CD8-positive, alpha-beta memory T cell (primary cell): ENCODE results near the gene VDAC2. TPM values are rescaled to one million over a fixed set of nuclear protein-coding genes. Genes with fewer than 3 reads are reported as not detected.

Source experiments
- CTCF ChIA-PET: fragments of 350-600 bp; sonication (Branson Sonifier 250); formaldehyde crosslinking; loops from one replicate; lab custom pipeline; 2021; ENCODE audit warnings: antibody characterized with exemption; lab: Charles Lee
- POLR2A ChIA-PET: fragments of 350-600 bp; sonication (Branson Sonifier 250); formaldehyde crosslinking; loops from one replicate; lab custom pipeline; 2021; ENCODE audit warnings: antibody characterized with exemption; lab: Charles Lee
- DNase-seq, 5 donors: peaks; one replicate each; pipeline versions ENCODE4 v3.0.0 to v3.0.0-alpha.2; 2020 to 2022; ENCODE audit warnings: mixed read lengths in 1 of 5
- H3K27ac ChIP-seq: one replicate; pipeline ENCODE4 v1.7.0; 2013; ENCODE audit warnings: low read depth, mild to moderate bottlenecking, low read length, moderate library complexity
- H3K27me3 ChIP-seq: 2 replicates; pipeline ENCODE4 v1.7.0; 2013; ENCODE audit warnings: low read length, mild to moderate bottlenecking; ENCODE audit not compliant: insufficient read depth, poor library complexity, severe bottlenecking
- H3K36me3 ChIP-seq: 2 replicates; pipeline ENCODE4 v1.7.0; 2013; ENCODE audit warnings: mild to moderate bottlenecking, low read length, moderate library complexity; ENCODE audit not compliant: insufficient read depth
- H3K4me1 ChIP-seq: 2 replicates; pipeline ENCODE4 v1.7.0; 2013; ENCODE audit warnings: mild to moderate bottlenecking, low read length, moderate library complexity; ENCODE audit not compliant: insufficient read depth
- H3K4me3 ChIP-seq: 2 replicates; pipeline ENCODE4 v1.7.0; 2013; ENCODE audit warnings: mild to moderate bottlenecking, low read length
- H3K9me3 ChIP-seq: 2 replicates; pipeline ENCODE4 v1.7.0; 2013; ENCODE audit warnings: mild to moderate bottlenecking, low read length
- H3K27ac Mint-ChIP-seq, 8 donors: one replicate each; pipeline ENCODE4 v1.8.0; 2020 to 2021; ENCODE audit warnings: mixed read lengths in 8 of 8, mild to moderate bottlenecking in 6 of 8, inconsistent platforms in 3 of 8, moderate library complexity in 3 of 8
- H3K27me3 Mint-ChIP-seq, 2 donors: one replicate each; pipeline ENCODE4 v1.8.0; 2020 to 2021; ENCODE audit warnings: mixed read lengths in 2 of 2, mild to moderate bottlenecking in 1 of 2, moderate library complexity in 1 of 2
- H3K36me3 Mint-ChIP-seq, 3 donors: one replicate each; pipeline ENCODE4 v1.8.0; 2020 to 2021; ENCODE audit warnings: mixed read lengths in 3 of 3, inconsistent platforms in 1 of 3, mild to moderate bottlenecking in 1 of 3
- H3K4me1 Mint-ChIP-seq, 3 donors: one replicate each; pipeline ENCODE4 v1.8.0; 2020 to 2021; ENCODE audit warnings: mixed read lengths in 3 of 3, inconsistent platforms in 1 of 3, mild to moderate bottlenecking in 1 of 3
- H3K4me3 Mint-ChIP-seq, 7 donors: one replicate each; pipeline ENCODE4 v1.8.0; 2020 to 2021; ENCODE audit warnings: mixed read lengths in 7 of 7, mild to moderate bottlenecking in 6 of 7, moderate library complexity in 4 of 7, inconsistent platforms in 2 of 7
- H3K9me3 Mint-ChIP-seq, 5 donors: one replicate each; pipeline ENCODE4 v1.8.0; 2020 to 2022; ENCODE audit warnings: mixed read lengths in 5 of 5, mild to moderate bottlenecking in 3 of 5, moderate library complexity in 2 of 5, inconsistent platforms in 1 of 5
- polyA plus RNA-seq: library from polyadenylated mRNA; unstranded; fragments of 300-500 nt; fragmentation: Illumina TruSeq; gene quantifications from one replicate; pipeline ENCODE4 v1.2.3, GENCODE V29; 2021
- total RNA-seq, 2 experiments: library from RNA; stranded (reverse); gene quantifications; one replicate each; pipeline ENCODE4 v1.2.3, GENCODE V29; 2021

The VDAC2 gene
- total and polyA plus RNA-seq, 3 experiments from 2014 or later = 149 to 261 (median 247) TPM

- H3K4me3 Mint-ChIP-seq = peak overlapping the region; percentile 74 to 90 (median 79)
- peaks cover 0 to 16% (median 0%) of the 10 kb centered on the region in 3 donors for H3K36me3 Mint-ChIP-seq
- H3K4me3 ChIP-seq = no peak overlapping the region
- H3K27ac Mint-ChIP-seq = peak overlapping the region; percentile 85 to 99 (median 90)
- ChIA-PET CTCF (interaction anchor here (0.7 to 15.6 kb wide), 16 partner anchors 9 to 993 kb away, joined by 3 to 304 read pairs (median 6); partner anchors contain the start of gene VDAC2), POLR2A (interaction anchor here (0.6 to 7.1 kb wide), 3 partner anchors 23 to 991 kb away, joined by 3 to 56 read pairs (median 4); partner anchors contain the start of gene VDAC2)
- H3K4me1 Mint-ChIP-seq = peaks cover 6 to 20% (median 7%) of the 10 kb centered on the region in 3 donors
- no peak overlapping the region for H3K27ac ChIP-seq
- no peaks in the 10 kb centered on the region for H3K9me3 Mint-ChIP-seq
- no peaks in the 10 kb centered on the region for H3K9me3 ChIP-seq
- peaks cover 14% of the 10 kb centered on the region for H3K4me1 ChIP-seq
- DNase-seq = no peak
- peaks cover 11% of the 10 kb centered on the region for H3K36me3 ChIP-seq
- no peaks in the 10 kb centered on the region for H3K27me3 Mint-ChIP-seq
- H3K27me3 ChIP-seq = no peaks in the 10 kb centered on the region
Measured at GRCh38 chr10:75236178-75236825, 25.7 kb downstream of the VDAC2 start.

- Histone ChIP-seq H3K4me1 (peaks cover 11% of the 10 kb centered on the region), H3K4me3 (no peak overlapping the region), H3K36me3 (no peaks in the 10 kb centered on the region), H3K27ac (no peak overlapping the region), H3K9me3 (no peaks in the 10 kb centered on the region), H3K27me3 (no peaks in the 10 kb centered on the region)
- POLR2A ChIA-PET = interaction anchor here (0.6 kb wide), 1 partner anchor 50 kb away, joined by 5 read pairs; no protein-coding TSS in a partner anchor
- H3K9me3 Mint-ChIP-seq = no peaks in the 10 kb centered on the region
- H3K4me3 Mint-ChIP-seq = peak overlapping the region in 1 of 7 donors; percentile 70
- DNase-seq = no peak
- no peaks in the 10 kb centered on the region for H3K27me3 Mint-ChIP-seq
- H3K27ac Mint-ChIP-seq = no peak overlapping the region
- CTCF ChIA-PET = interaction anchor here (9.0 to 15.6 kb wide), 2 partner anchors 30 to 52 kb away, joined by 168 to 304 read pairs; partner anchors contain the start of gene VDAC2
- H3K4me1 Mint-ChIP-seq = peaks cover 6 to 10% (median 6%) of the 10 kb centered on the region in 3 donors
- H3K36me3 Mint-ChIP-seq = no peaks in the 10 kb centered on the region
Measured at GRCh38 chr10:75238182-75239095, 27.8 kb downstream of the VDAC2 start.

GRCh38 chr10:75239096-75239790 lies 28.6 kb downstream of the VDAC2 start:
- peaks cover 0 to 3% of the 10 kb centered on the region in 2 donors for H3K27me3 Mint-ChIP-seq
- POLR2A ChIA-PET = no interaction called here
- H3K27ac Mint-ChIP-seq = peak overlapping the region in 1 of 8 donors; percentile 43

GRCh38 chr10:75240329-75241076 lies 29.9 kb downstream of the VDAC2 start:
- H3K4me1 ChIP-seq = peaks cover 5% of the 10 kb centered on the region
- Mint-ChIP-seq H3K27me3 (peaks cover 0 to 6% of the 10 kb centered on the region in 2 donors), H3K36me3 (no peaks in the 10 kb centered on the region), H3K27ac (no peak overlapping the region), H3K4me3 (no peak overlapping the region), H3K4me1 (peaks cover 5 to 6% (median 6%) of the 10 kb centered on the region in 3 donors), H3K9me3 (no peaks in the 10 kb centered on the region)
- no peak for DNase-seq
- H3K27me3 ChIP-seq = no peaks in the 10 kb centered on the region
- CTCF ChIA-PET = interaction anchor here (15.6 kb wide), 1 partner anchor 54 kb away, joined by 304 read pairs; no protein-coding TSS in a partner anchor
- no peaks in the 10 kb centered on the region for H3K9me3 ChIP-seq
- no peak overlapping the region for H3K4me3 ChIP-seq
- no peak overlapping the region for H3K27ac ChIP-seq
- no peaks in the 10 kb centered on the region for H3K36me3 ChIP-seq
- POLR2A ChIA-PET = no interaction called here

More at GRCh38 chr10:75239096-75239790, 28.6 kb downstream of the VDAC2 start:
- Mint-ChIP-seq H3K36me3 (no peaks in the 10 kb centered on the region), H3K4me1 (peaks cover 5 to 6% (median 6%) of the 10 kb centered on the region in 3 donors), H3K4me3 (peak overlapping the region in 1 of 7 donors; percentile 70), H3K9me3 (no peaks in the 10 kb centered on the region)
- Histone ChIP-seq H3K27me3 (no peaks in the 10 kb centered on the region), H3K27ac (no peak overlapping the region), H3K9me3 (no peaks in the 10 kb centered on the region), H3K36me3 (no peaks in the 10 kb centered on the region), H3K4me1 (peaks cover 5% of the 10 kb centered on the region), H3K4me3 (no peak overlapping the region)
- DNase-seq = no peak
- CTCF ChIA-PET = interaction anchor here (15.6 kb wide), 1 partner anchor 53 kb away, joined by 304 read pairs; no protein-coding TSS in a partner anchor

GRCh38 chr10:75243426-75243825 lies 32.8 kb downstream of the VDAC2 start:
- Mint-ChIP-seq H3K4me3 (no peak overlapping the region), H3K9me3 (no peaks in the 10 kb centered on the region), H3K27me3 (peaks cover 0 to 6% of the 10 kb centered on the region in 2 donors), H3K4me1 (no peaks in the 10 kb centered on the region), H3K27ac (peak overlapping the region in 1 of 8 donors; percentile 52), H3K36me3 (no peaks in the 10 kb centered on the region)
- no peak for DNase-seq
- no peaks in the 10 kb centered on the region for H3K9me3 ChIP-seq
- no peak overlapping the region for H3K27ac ChIP-seq
- no peaks in the 10 kb centered on the region for H3K4me1 ChIP-seq
- POLR2A ChIA-PET = no interaction called here
- H3K36me3 ChIP-seq = no peaks in the 10 kb centered on the region
- CTCF ChIA-PET = interaction anchor here (1.8 kb wide), 1 partner anchor 9 kb away, joined by 4 read pairs; no protein-coding TSS in a partner anchor
- H3K4me3 ChIP-seq = no peak overlapping the region
- H3K27me3 ChIP-seq = no peaks in the 10 kb centered on the region

GRCh38 chr10:75244487-75245353 lies 34.1 kb downstream of the VDAC2 start:
- Mint-ChIP-seq H3K9me3 (no peaks in the 10 kb centered on the region), H3K36me3 (no peaks in the 10 kb centered on the region), H3K27me3 (peaks cover 2 to 6% of the 10 kb centered on the region in 2 donors), H3K4me1 (no peaks in the 10 kb centered on the region), H3K27ac (no peak overlapping the region), H3K4me3 (peak overlapping the region in 1 of 7 donors; percentile 3)
- H3K36me3 ChIP-seq = no peaks in the 10 kb centered on the region
- ChIA-PET POLR2A (no interaction called here), CTCF (no interaction called here)
- no peaks in the 10 kb centered on the region for H3K4me1 ChIP-seq
- no peak for DNase-seq
- no peak overlapping the region for H3K4me3 ChIP-seq
- no peak overlapping the region for H3K27ac ChIP-seq
- no peaks in the 10 kb centered on the region for H3K9me3 ChIP-seq
- no peaks in the 10 kb centered on the region for H3K27me3 ChIP-seq
